GM19328 (cell line): Measurements from ENCODE around the gene SARS2.

Source experiments
- ATAC-seq: cut with Tn5 transposase; IDR thresholded peaks from one replicate; pipeline ENCODE4 v1.9.1; 2021; ENCODE audit warnings: mild to moderate bottlenecking, moderate library complexity; ENCODE audit not compliant: unreplicated experiment

SARS2 gene

DNA sequence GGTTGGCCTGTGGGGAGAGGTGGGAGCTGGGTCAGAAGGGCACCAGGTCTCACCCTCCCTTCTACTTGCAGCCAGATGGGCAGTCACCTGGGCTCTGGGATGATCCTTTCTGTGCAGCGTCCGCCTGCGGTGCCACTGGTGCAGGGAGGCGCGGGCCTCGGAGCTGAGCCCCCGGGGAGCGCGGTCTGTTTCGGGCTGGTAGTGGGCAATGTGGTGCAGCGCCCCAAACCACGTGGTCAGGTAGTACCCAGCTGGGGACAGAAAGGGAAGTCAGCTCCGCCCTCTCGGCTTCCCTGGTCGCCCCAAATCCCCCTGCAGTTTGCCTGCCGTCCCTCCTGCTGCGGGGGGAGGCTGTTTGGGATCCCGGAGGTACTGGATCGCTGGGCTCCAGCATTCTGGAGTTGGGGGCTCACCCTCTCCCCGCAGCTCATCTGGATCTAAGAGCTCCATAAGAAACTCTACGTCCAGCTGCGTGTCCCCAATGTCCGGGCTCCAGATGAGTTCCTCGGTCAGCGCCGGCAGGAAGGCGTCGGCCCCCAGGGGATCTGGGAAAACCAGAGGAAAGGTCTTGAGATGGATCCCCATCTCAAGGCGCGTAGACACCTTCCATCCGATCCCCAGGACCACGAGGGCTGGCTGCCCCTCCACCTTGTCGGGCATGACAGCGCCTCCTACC is 61.3 kb downstream of the SARS2 start:
- no peak for ATAC-seq

DNA sequence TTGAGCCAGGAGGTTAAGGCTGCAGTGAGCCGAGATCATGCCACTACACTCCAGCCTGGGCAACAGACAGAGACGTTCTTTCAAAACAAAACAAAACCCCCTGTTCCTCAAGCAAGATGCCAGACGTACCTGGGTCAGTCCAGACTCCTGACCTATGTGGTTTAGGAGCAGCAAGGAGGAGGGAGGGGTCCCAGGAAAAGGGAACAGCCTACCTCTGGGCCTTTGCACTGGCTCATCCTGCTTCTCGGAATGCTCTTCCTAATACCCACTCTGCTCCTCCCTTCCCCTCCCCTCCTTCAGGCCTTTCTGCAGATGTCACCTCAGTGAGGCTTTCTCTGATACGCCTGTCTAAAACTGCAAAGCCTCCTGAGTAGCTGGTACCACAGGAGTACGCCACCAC is 62.0 kb downstream of the SARS2 start:
- no peak for ATAC-seq

DNA sequence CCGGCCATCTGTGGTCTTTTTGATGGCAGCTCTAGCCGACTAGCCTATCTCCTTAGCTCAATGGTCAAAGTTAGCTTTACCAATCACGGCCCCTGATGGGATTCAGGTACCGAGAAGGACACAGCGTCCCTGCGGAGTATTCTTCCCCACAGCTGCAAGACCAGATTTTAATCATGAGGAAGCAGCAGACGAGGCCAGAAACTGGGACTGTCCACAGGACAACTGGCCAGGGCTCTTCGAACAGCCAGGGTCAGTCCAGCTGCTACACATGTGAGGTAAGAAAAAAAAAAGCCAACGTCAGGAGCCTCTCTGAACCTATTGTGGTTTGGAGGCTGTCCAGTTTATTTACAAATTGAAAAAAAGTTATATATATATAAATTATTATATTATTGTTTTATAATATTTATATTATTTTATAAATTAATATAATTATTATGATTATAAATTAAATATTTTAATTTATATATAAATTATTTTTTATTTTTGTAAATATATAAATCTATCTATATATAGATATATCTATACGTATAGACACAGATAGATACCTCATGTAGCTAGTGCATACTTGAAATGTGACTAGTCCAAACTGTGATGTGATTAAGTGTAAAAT is 63.3 kb downstream of the SARS2 start:
- no peak for ATAC-seq
